Stimulated activated CD8-positive, alpha-beta memory T cell treated with anti-CD3 and anti-CD28 coated beads, Interleukin-12 subunit alpha, Interleukin-12 subunit beta, amount 100 ng/mL, for 24 hours (primary cell): Measurements from ENCODE around the gene SASH1.
"Not testable (repeated sequence)": the region's sequence is repeated elsewhere in the genome, so short reads cannot be mapped to it uniquely, and the experiment has no call there.

Experiments
- DNase-seq: peaks from one replicate; pipeline ENCODE4 v3.0.0-alpha.2; 2020; ENCODE audit errors: extremely low read depth

SASH1 gene

GRCh38 chr6:148365041-148365440 lies 22.4 kb downstream of the SASH1 start:
- DNase-seq = no peak

GRCh38 chr6:148367411-148368024 lies 24.9 kb downstream of the SASH1 start:
- no peak for DNase-seq

GRCh38 chr6:148370176-148370575 lies 27.5 kb downstream of the SASH1 start:
- DNase-seq = no peak

GRCh38 chr6:148374040-148374774 lies 31.6 kb downstream of the SASH1 start:
- no peak for DNase-seq

- no peak for DNase-seq
Observed at GRCh38 chr6:148375401-148375800, 32.8 kb downstream of the SASH1 start.

- DNase-seq = no peak
Observed at GRCh38 chr6:148379481-148379880, 36.8 kb downstream of the SASH1 start.

- DNase-seq = no peak
Observed at GRCh38 chr6:148379966-148380713, 37.5 kb downstream of the SASH1 start.

GRCh38 chr6:148382051-148382450 lies 39.4 kb downstream of the SASH1 start:
- DNase-seq = not testable (repeated sequence)

- DNase-seq = no peak
Observed at GRCh38 chr6:148382861-148383260, 40.2 kb downstream of the SASH1 start.

GRCh38 chr6:148383658-148384368 lies 41.2 kb downstream of the SASH1 start:
- no peak for DNase-seq

GRCh38 chr6:148385379-148385778 lies 42.7 kb downstream of the SASH1 start:
- DNase-seq = no peak

- no peak for DNase-seq
Observed at GRCh38 chr6:148388521-148388920, 45.9 kb downstream of the SASH1 start.

GRCh38 chr6:148389086-148389485 lies 46.4 kb downstream of the SASH1 start:
- DNase-seq = no peak

- DNase-seq = no peak
Observed at GRCh38 chr6:148389917-148390316, 47.3 kb downstream of the SASH1 start.

- DNase-seq = not testable (repeated sequence)
Observed at GRCh38 chr6:148392127-148392526, 49.5 kb downstream of the SASH1 start.

GRCh38 chr6:148392671-148393070 lies 50.0 kb downstream of the SASH1 start:
- no peak for DNase-seq

- DNase-seq = no peak
Observed at GRCh38 chr6:148395583-148396101, 53.0 kb downstream of the SASH1 start.

- no peak for DNase-seq
Observed at GRCh38 chr6:148396411-148396810, 53.8 kb downstream of the SASH1 start.

GRCh38 chr6:148396926-148397325 lies 54.3 kb downstream of the SASH1 start:
- no peak for DNase-seq

GRCh38 chr6:148398244-148398643 lies 55.6 kb downstream of the SASH1 start:
- no peak for DNase-seq

GRCh38 chr6:148398678-148399077 lies 56.0 kb downstream of the SASH1 start:
- DNase-seq = no peak

GRCh38 chr6:148401571-148401970 lies 58.9 kb downstream of the SASH1 start:
- DNase-seq = no peak
